ENCODE measurements around the gene NEURL1.

Gene NEURL1

DNA sequence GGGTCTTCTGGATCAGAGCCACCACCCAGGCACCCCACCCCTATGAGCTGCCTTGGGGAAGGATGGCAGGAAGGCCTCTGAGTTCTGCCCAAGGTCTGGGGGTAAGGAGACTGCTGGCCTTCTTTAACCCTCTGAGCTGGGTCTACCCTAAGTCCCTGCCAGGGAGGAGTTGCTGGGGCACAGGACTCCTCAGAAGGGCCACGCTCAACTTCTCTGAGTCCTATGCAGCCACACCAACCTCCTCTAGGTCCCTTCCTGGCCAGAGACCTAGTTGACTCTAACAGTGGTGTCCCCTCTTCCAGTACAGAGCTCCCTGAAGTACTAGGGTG, 2.6 kb upstream of the NEURL1 start:
- Histone ChIP-seq H3K4me3 (ENCODE audit: low read length in 2 of 2) (no peak overlapping the region), H2BK5ac (ENCODE audit: low read length) (no peak overlapping the region), H3K14ac (ENCODE audit: low read length) (no peak overlapping the region), H3K27ac (replicated peaks; ENCODE audit: low read length) (no peak overlapping the region), H3K27me3 (ENCODE audit: control insufficient read depth in 3 of 3, insufficient read depth in 3 of 3, low read depth in 1 of 3, low read length in 3 of 3) (peaks cover 5 to 44% (median 25%) of the 10 kb centered on the region in 3 experiments), H3K36me3 (replicated peaks in 1 of 2; ENCODE audit: control insufficient read depth in 2 of 2, insufficient read depth in 2 of 2, low read length in 2 of 2) (no peaks in the 10 kb centered on the region), H2BK120ac (ENCODE audit: low read depth, low read length) (no peak overlapping the region), H3K4me1 (ENCODE audit: control insufficient read depth in 2 of 2, insufficient read depth in 1 of 2, low read depth in 1 of 2, low read length in 2 of 2) (peaks cover 10 to 15% of the 10 kb centered on the region in 2 donors), H3K23ac (ENCODE audit: low read depth, low read length, poor library complexity) (no peak overlapping the region), H3K79me1 (ENCODE audit: low read depth, low read length) (no peaks in the 10 kb centered on the region), H2AK5ac (ENCODE audit: low read depth, low read length) (no peak overlapping the region), H2BK15ac (ENCODE audit: low read length) (no peak overlapping the region), H2AFZ (ENCODE audit: low read length) (no peak overlapping the region), H4K91ac (ENCODE audit: low read depth, low read length, poor library complexity) (no peak overlapping the region), H2BK12ac (ENCODE audit: low read length) (no peak overlapping the region), H3K18ac (ENCODE audit: low read length) (no peak overlapping the region), H3K9ac (ENCODE audit: low read depth, low read length, poor library complexity) (no peak overlapping the region), H3K4me2 (ENCODE audit: insufficient read depth, low read length, poor library complexity, severe bottlenecking) (no peak overlapping the region), H3K9me3 (replicated peaks in 1 of 2; ENCODE audit: control insufficient read depth in 2 of 2, insufficient read depth in 1 of 2, low read depth in 1 of 2, low read length in 2 of 2) (no peaks in the 10 kb centered on the region), H4K8ac (ENCODE audit: low read depth, low read length) (no peak overlapping the region), H3K4ac (ENCODE audit: low read length) (no peak overlapping the region)
- no CpG with 5 or more reads among the region's 1 CpG for WGBS, 2 donors (ENCODE audit: extremely low coverage in 2 of 2, insufficient read length in 2 of 2, insufficient replicate concordance in 1 of 2)
- no peak for DNase-seq (ENCODE audit: low spot score)

DNA sequence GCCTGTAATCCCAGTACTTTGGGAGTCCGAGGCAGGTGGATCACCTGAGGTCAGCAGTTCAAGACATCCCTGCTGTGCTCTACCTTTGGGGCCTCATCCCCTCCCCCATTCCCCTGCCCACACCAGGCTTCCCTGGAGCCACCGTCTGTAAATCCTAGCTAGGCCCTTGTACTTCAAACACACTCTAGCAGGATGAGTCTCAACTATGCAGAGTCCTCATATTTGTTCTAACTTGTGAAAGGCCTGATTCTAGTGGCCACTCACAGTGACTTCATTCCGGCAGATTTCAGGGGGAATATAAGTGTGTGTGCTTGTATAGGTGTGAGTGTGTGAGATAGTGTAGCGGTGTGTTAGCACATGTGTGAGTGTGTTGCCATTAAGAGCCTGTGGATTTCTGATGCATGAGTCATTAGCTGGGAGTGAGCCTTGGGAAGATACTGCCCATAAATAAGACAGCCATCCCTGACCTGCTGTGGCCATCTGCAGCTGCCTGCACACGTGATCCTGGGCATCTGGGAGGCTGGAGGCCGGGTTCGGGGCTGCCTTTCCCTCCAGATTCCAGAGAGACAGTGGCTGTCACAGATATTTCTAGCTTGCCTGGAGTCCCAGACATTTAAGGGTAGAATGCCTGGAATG, 1.7 kb upstream of the NEURL1 start:
- Histone ChIP-seq H3K4me2 (ENCODE audit: insufficient read depth, low read length, poor library complexity, severe bottlenecking) (no peak overlapping the region), H3K23ac (ENCODE audit: low read depth, low read length, poor library complexity) (no peak overlapping the region), H2AFZ (ENCODE audit: low read length) (peak overlapping the region; percentile 11), H2BK15ac (ENCODE audit: low read length) (no peak overlapping the region), H3K27ac (replicated peaks; ENCODE audit: low read length) (no peak overlapping the region), H2BK120ac (ENCODE audit: low read depth, low read length) (no peak overlapping the region), H2BK5ac (ENCODE audit: low read length) (no peak overlapping the region), H3K14ac (ENCODE audit: low read length) (no peak overlapping the region), H3K79me1 (ENCODE audit: low read depth, low read length) (no peaks in the 10 kb centered on the region), H3K4me1 (ENCODE audit: control insufficient read depth in 2 of 2, insufficient read depth in 1 of 2, low read depth in 1 of 2, low read length in 2 of 2) (peaks cover 10 to 15% of the 10 kb centered on the region in 2 donors), H3K4ac (ENCODE audit: low read length) (no peak overlapping the region), H2AK5ac (ENCODE audit: low read depth, low read length) (no peak overlapping the region), H2BK12ac (ENCODE audit: low read length) (no peak overlapping the region), H3K18ac (ENCODE audit: low read length) (no peak overlapping the region), H3K4me3 (ENCODE audit: low read length in 2 of 2) (no peak overlapping the region), H4K8ac (ENCODE audit: low read depth, low read length) (no peak overlapping the region), H4K91ac (ENCODE audit: low read depth, low read length, poor library complexity) (no peak overlapping the region), H3K36me3 (replicated peaks in 1 of 2; ENCODE audit: control insufficient read depth in 2 of 2, insufficient read depth in 2 of 2, low read length in 2 of 2) (no peaks in the 10 kb centered on the region), H3K9me3 (replicated peaks in 1 of 2; ENCODE audit: control insufficient read depth in 2 of 2, insufficient read depth in 1 of 2, low read depth in 1 of 2, low read length in 2 of 2) (no peaks in the 10 kb centered on the region), H3K9ac (ENCODE audit: low read depth, low read length, poor library complexity) (no peak overlapping the region), H3K27me3 (ENCODE audit: control insufficient read depth in 3 of 3, insufficient read depth in 3 of 3, low read depth in 1 of 3, low read length in 3 of 3) (peaks cover 5 to 52% (median 25%) of the 10 kb centered on the region in 3 experiments)
- 100% methylated on average over 1 of the region's 7 CpGs; no CpG with 5 or more reads in 1 of the 2 donors for WGBS, 2 donors (ENCODE audit: extremely low coverage in 2 of 2, insufficient read length in 2 of 2, insufficient replicate concordance in 1 of 2)
- DNase-seq (ENCODE audit: low spot score), result no peak

DNA sequence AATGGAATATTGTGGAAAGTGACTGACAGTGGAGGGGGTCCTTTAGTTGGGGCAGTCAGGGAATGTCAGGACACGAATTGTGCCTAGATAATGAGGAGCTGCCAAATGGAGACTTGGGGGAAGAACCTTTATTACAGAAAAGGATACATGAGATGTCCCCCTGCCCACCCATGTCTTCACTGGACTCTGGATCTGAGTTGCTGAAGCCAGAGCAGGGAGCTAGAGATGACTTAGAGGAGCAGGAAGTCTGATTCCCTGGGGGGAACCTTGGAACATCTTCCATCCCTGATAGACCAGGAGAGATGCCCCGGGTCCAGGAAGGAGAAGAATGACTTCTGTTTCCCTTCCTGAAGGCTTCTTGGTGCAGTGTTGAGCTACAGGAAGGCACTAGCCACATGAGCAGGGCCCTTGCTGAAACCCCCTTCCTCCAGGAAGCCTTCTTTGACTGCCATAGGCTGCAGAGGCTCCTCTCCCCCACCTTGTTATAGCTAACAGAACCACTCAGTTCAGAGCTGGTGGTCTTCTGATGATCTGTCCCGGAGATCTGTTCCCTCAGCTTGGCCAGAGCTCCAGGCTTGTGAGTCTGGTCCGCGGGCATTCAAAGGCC, 747 bp upstream of the NEURL1 start:
- H3K9me3 ChIP-seq (replicated peaks in 1 of 2; ENCODE audit: control insufficient read depth in 2 of 2, insufficient read depth in 1 of 2, low read depth in 1 of 2, low read length in 2 of 2), result no peaks in the 10 kb centered on the region
- no peaks in the 10 kb centered on the region for H3K36me3 ChIP-seq (replicated peaks in 1 of 2; ENCODE audit: control insufficient read depth in 2 of 2, insufficient read depth in 2 of 2, low read length in 2 of 2)
- H2BK12ac ChIP-seq (ENCODE audit: low read length), result no peak overlapping the region
- H3K27me3 ChIP-seq (ENCODE audit: control insufficient read depth in 3 of 3, insufficient read depth in 3 of 3, low read depth in 1 of 3, low read length in 3 of 3), result peaks cover 5 to 58% (median 25%) of the 10 kb centered on the region in 3 experiments
- peak overlapping the region; percentile 100 for H3K4me2 ChIP-seq (ENCODE audit: insufficient read depth, low read length, poor library complexity, severe bottlenecking)
- H3K79me1 ChIP-seq (ENCODE audit: low read depth, low read length), result no peaks in the 10 kb centered on the region
- H2AFZ ChIP-seq (ENCODE audit: low read length), result peak overlapping the region; percentile 93
- H3K4me1 ChIP-seq (ENCODE audit: control insufficient read depth in 2 of 2, insufficient read depth in 1 of 2, low read depth in 1 of 2, low read length in 2 of 2), result peaks cover 10 to 15% of the 10 kb centered on the region in 2 donors
- H3K9ac ChIP-seq (ENCODE audit: low read depth, low read length, poor library complexity), result no peak overlapping the region
- no peak overlapping the region for H4K8ac ChIP-seq (ENCODE audit: low read depth, low read length)
- H3K18ac ChIP-seq (ENCODE audit: low read length), result no peak overlapping the region
- H3K4me3 ChIP-seq (ENCODE audit: low read length in 2 of 2), result peak overlapping the region; percentile 56 to 75
- H3K4ac ChIP-seq (ENCODE audit: low read length), result no peak overlapping the region
- H2BK120ac ChIP-seq (ENCODE audit: low read depth, low read length), result no peak overlapping the region
- no peak for DNase-seq (ENCODE audit: low spot score)
- H3K14ac ChIP-seq (ENCODE audit: low read length), result no peak overlapping the region
- H2BK15ac ChIP-seq (ENCODE audit: low read length), result no peak overlapping the region
- no CpG with 5 or more reads among the region's 5 CpGs for WGBS, 2 donors (ENCODE audit: extremely low coverage in 2 of 2, insufficient read length in 2 of 2, insufficient replicate concordance in 1 of 2)
- no peak overlapping the region for H2BK5ac ChIP-seq (ENCODE audit: low read length)
- no peak overlapping the region for H3K23ac ChIP-seq (ENCODE audit: low read depth, low read length, poor library complexity)
- no peak overlapping the region for H4K91ac ChIP-seq (ENCODE audit: low read depth, low read length, poor library complexity)
- H3K27ac ChIP-seq (replicated peaks; ENCODE audit: low read length), result no peak overlapping the region
- H2AK5ac ChIP-seq (ENCODE audit: low read depth, low read length), result no peak overlapping the region

Measured in neuronal stem cell (in vitro differentiated cells).